HUES48 (cell line): ENCODE data around the gene MGAT5.

Experiments used
- H3K27ac ChIP-seq: one replicate; pipeline ENCODE4 v1.7.0; 2013; ENCODE audit warnings: low read depth, low read length, inconsistent platforms
- H3K27me3 ChIP-seq: 2 replicates; pipeline ENCODE4 v1.6.1; 2013; ENCODE audit warnings: mild to moderate bottlenecking, low read length; ENCODE audit not compliant: control insufficient read depth, insufficient read depth
- H3K36me3 ChIP-seq: 2 replicates; pipeline ENCODE4 v1.6.1; 2013; ENCODE audit warnings: low read length; ENCODE audit not compliant: control insufficient read depth, insufficient read depth
- H3K4me1 ChIP-seq: 2 replicates; pipeline ENCODE4 v1.6.1; 2013; ENCODE audit warnings: mild to moderate bottlenecking, low read length; ENCODE audit not compliant: control insufficient read depth, insufficient read depth
- H3K4me3 ChIP-seq: 2 replicates; pipeline ENCODE4 v1.5.1; 2013; ENCODE audit warnings: mild to moderate bottlenecking, low read depth, low read length
- H3K9ac ChIP-seq: 2 replicates; pipeline ENCODE4 v1.6.1; 2013; ENCODE audit warnings: mild to moderate bottlenecking, low read depth, low read length, moderate library complexity
- H3K9me3 ChIP-seq: 2 replicates; pipeline ENCODE4 v1.6.1; 2013; ENCODE audit warnings: low read length; ENCODE audit not compliant: control insufficient read depth, insufficient read depth

Gene MGAT5

GRCh38 chr2:134244086-134244485, 9.8 kb upstream of the MGAT5 start:
- Histone ChIP-seq H3K9me3 (no peaks in the 10 kb centered on the region), H3K9ac (no peak overlapping the region), H3K27ac (no peak overlapping the region), H3K4me1 (peaks cover 10% of the 10 kb centered on the region), H3K36me3 (no peaks in the 10 kb centered on the region), H3K4me3 (no peak overlapping the region), H3K27me3 (no peaks in the 10 kb centered on the region)

GRCh38 chr2:134244587-134244986, 9.3 kb upstream of the MGAT5 start:
- Histone ChIP-seq H3K36me3 (no peaks in the 10 kb centered on the region), H3K27ac (no peak overlapping the region), H3K27me3 (no peaks in the 10 kb centered on the region), H3K4me3 (no peak overlapping the region), H3K9ac (no peak overlapping the region), H3K4me1 (peaks cover 10% of the 10 kb centered on the region), H3K9me3 (no peaks in the 10 kb centered on the region)

- no peaks in the 10 kb centered on the region for H3K36me3 ChIP-seq
- no peak overlapping the region for H3K27ac ChIP-seq
- no peaks in the 10 kb centered on the region for H3K27me3 ChIP-seq
- H3K9me3 ChIP-seq = no peaks in the 10 kb centered on the region
- H3K9ac ChIP-seq = no peak overlapping the region
- H3K4me1 ChIP-seq = peaks cover 10% of the 10 kb centered on the region
- no peak overlapping the region for H3K4me3 ChIP-seq
Observed at GRCh38 chr2:134245340-134245984, 8.4 kb upstream of the MGAT5 start.

- Histone ChIP-seq H3K4me3 (no peak overlapping the region), H3K36me3 (no peaks in the 10 kb centered on the region), H3K9me3 (no peaks in the 10 kb centered on the region), H3K27ac (no peak overlapping the region), H3K9ac (no peak overlapping the region), H3K27me3 (no peaks in the 10 kb centered on the region), H3K4me1 (peaks cover 10% of the 10 kb centered on the region)
Observed at GRCh38 chr2:134246154-134246874, 7.6 kb upstream of the MGAT5 start.

GRCh38 chr2:134247679-134248078, 6.2 kb upstream of the MGAT5 start:
- Histone ChIP-seq H3K4me1 (peaks cover 10% of the 10 kb centered on the region), H3K4me3 (no peak overlapping the region), H3K9me3 (no peaks in the 10 kb centered on the region), H3K36me3 (no peaks in the 10 kb centered on the region), H3K27ac (no peak overlapping the region), H3K9ac (no peak overlapping the region), H3K27me3 (no peaks in the 10 kb centered on the region)

- H3K4me3 ChIP-seq = no peak overlapping the region
- no peaks in the 10 kb centered on the region for H3K9me3 ChIP-seq
- H3K4me1 ChIP-seq = peaks cover 10% of the 10 kb centered on the region
- H3K9ac ChIP-seq = no peak overlapping the region
- H3K27ac ChIP-seq = no peak overlapping the region
- no peaks in the 10 kb centered on the region for H3K36me3 ChIP-seq
- H3K27me3 ChIP-seq = no peaks in the 10 kb centered on the region
Observed at GRCh38 chr2:134248913-134249312, 5.0 kb upstream of the MGAT5 start.

- H3K27me3 ChIP-seq = no peaks in the 10 kb centered on the region
- H3K9me3 ChIP-seq = no peaks in the 10 kb centered on the region
- H3K36me3 ChIP-seq = peaks cover 8% of the 10 kb centered on the region; the same call in 1 of the 2 replicates
- H3K9ac ChIP-seq = no peak overlapping the region
- no peak overlapping the region for H3K4me3 ChIP-seq
- H3K27ac ChIP-seq = no peak overlapping the region
- peaks cover 10% of the 10 kb centered on the region for H3K4me1 ChIP-seq
Observed at GRCh38 chr2:134249755-134250154, 4.1 kb upstream of the MGAT5 start.

GRCh38 chr2:134250840-134251461, 2.9 kb upstream of the MGAT5 start:
- Histone ChIP-seq H3K27me3 (no peaks in the 10 kb centered on the region), H3K4me3 (no peak overlapping the region), H3K4me1 (peaks cover 2% of the 10 kb centered on the region; the same call in 1 of the 2 replicates), H3K36me3 (peaks cover 9% of the 10 kb centered on the region; the same call in 1 of the 2 replicates), H3K27ac (no peak overlapping the region), H3K9me3 (no peaks in the 10 kb centered on the region), H3K9ac (no peak overlapping the region)

- Histone ChIP-seq H3K9me3 (no peaks in the 10 kb centered on the region), H3K27ac (no peak overlapping the region), H3K9ac (no peak overlapping the region), H3K4me1 (no peaks in the 10 kb centered on the region), H3K27me3 (no peaks in the 10 kb centered on the region), H3K4me3 (no peak overlapping the region), H3K36me3 (peaks cover 9% of the 10 kb centered on the region; the same call in 1 of the 2 replicates)
Observed at GRCh38 chr2:134252092-134252750, 1.7 kb upstream of the MGAT5 start.

- Histone ChIP-seq H3K36me3 (peaks cover 9% of the 10 kb centered on the region; the same call in 1 of the 2 replicates), H3K27me3 (no peaks in the 10 kb centered on the region), H3K4me1 (no peaks in the 10 kb centered on the region), H3K9ac (no peak overlapping the region), H3K4me3 (no peak overlapping the region), H3K9me3 (no peaks in the 10 kb centered on the region), H3K27ac (no peak overlapping the region)
Observed at GRCh38 chr2:134253117-134253704, 661 bp upstream of the MGAT5 start.
